DMS153 treated with DMSO at 0.1 percent for 48 hours (cell line): ENCODE measurements around the gene BRAF.
"Not testable (repeated sequence)": the region's sequence is repeated elsewhere in the genome, so short reads cannot be mapped to it uniquely, and the experiment has no call there.

Experiments used
- DNase-seq: peaks from one replicate; lab custom pipeline; 2025; ENCODE audit not compliant: unreplicated experiment; lab: John Stamatoyannopoulos, UW

BRAF gene

GRCh38 chr7:140684066-140684950 lies 240.4 kb downstream of the BRAF start:
- DNase-seq, result no peak

GRCh38 chr7:140683657-140684056 lies 241.1 kb downstream of the BRAF start:
- no peak for DNase-seq

GRCh38 chr7:140681766-140682165 lies 243.0 kb downstream of the BRAF start:
- no peak for DNase-seq

GRCh38 chr7:140680886-140681285 lies 243.8 kb downstream of the BRAF start:
- no peak for DNase-seq

- no peak for DNase-seq
Observed at GRCh38 chr7:140679186-140679585, 245.5 kb downstream of the BRAF start.

GRCh38 chr7:140678816-140679130 lies 246.0 kb downstream of the BRAF start:
- DNase-seq, result no peak

- no peak for DNase-seq
Observed at GRCh38 chr7:140678081-140678815, 246.5 kb downstream of the BRAF start.

GRCh38 chr7:140677496-140677895 lies 247.2 kb downstream of the BRAF start:
- no peak for DNase-seq

- DNase-seq, result not testable (repeated sequence)
Observed at GRCh38 chr7:140676956-140677355, 247.8 kb downstream of the BRAF start.

GRCh38 chr7:140676306-140676705 lies 248.4 kb downstream of the BRAF start:
- no peak for DNase-seq

- no peak for DNase-seq
Observed at GRCh38 chr7:140675726-140676125, 249.0 kb downstream of the BRAF start.

- DNase-seq, result no peak
Observed at GRCh38 chr7:140674899-140675701, 249.6 kb downstream of the BRAF start.

- no peak for DNase-seq
Observed at GRCh38 chr7:140674356-140674800, 250.4 kb downstream of the BRAF start.

GRCh38 chr7:140673774-140674155 lies 251.0 kb downstream of the BRAF start:
- no peak for DNase-seq

- peak; percentile 58 for DNase-seq
Observed at GRCh38 chr7:140673063-140673773, 251.5 kb downstream of the BRAF start.

GRCh38 chr7:140672382-140673062 lies 252.2 kb downstream of the BRAF start, which contains the start of gene ADCK2:
Gene ADCK2, plus strand, starts transcription at chr7:140672945. Its CDS starts 386 bp downstream, at chr7:140673331.
- DNase-seq, result no peak

GRCh38 chr7:140671966-140672365 lies 252.8 kb downstream of the BRAF start:
- DNase-seq, result no peak

- DNase-seq, result no peak
Observed at GRCh38 chr7:140670343-140670935, 254.3 kb downstream of the BRAF start.

- DNase-seq, result not testable (repeated sequence)
Observed at GRCh38 chr7:140669862-140670261, 254.9 kb downstream of the BRAF start.

- no peak for DNase-seq
Observed at GRCh38 chr7:140669352-140669751, 255.4 kb downstream of the BRAF start.
